ENCODE data around the gene TMSB10.
A peak's percentile ranks its signal among the peaks of the same experiment; 100 is the strongest.

The TMSB10 gene

GRCh38 chr2:84925336-84925723 lies 19.9 kb downstream of the TMSB10 start:
- Histone ChIP-seq H3K27ac (replicated peaks; ENCODE audit: low read length) (no peak overlapping the region), H3K23ac (ENCODE audit: low read depth, low read length, poor library complexity) (no peak overlapping the region), H3K4ac (ENCODE audit: low read length) (no peak overlapping the region), H3K4me1 (ENCODE audit: control insufficient read depth in 2 of 2, insufficient read depth in 1 of 2, low read depth in 1 of 2, low read length in 2 of 2) (peaks cover 1 to 6% of the 10 kb centered on the region in 2 donors), H3K9me3 (replicated peaks in 1 of 2; ENCODE audit: control insufficient read depth in 2 of 2, insufficient read depth in 1 of 2, low read depth in 1 of 2, low read length in 2 of 2) (no peaks in the 10 kb centered on the region), H2BK12ac (ENCODE audit: low read length) (peak overlapping the region; percentile 3), H2BK15ac (ENCODE audit: low read length) (no peak overlapping the region), H3K4me3 (ENCODE audit: low read length in 2 of 2) (no peak overlapping the region), H3K79me1 (ENCODE audit: low read depth, low read length) (no peaks in the 10 kb centered on the region), H2AK5ac (ENCODE audit: low read depth, low read length) (no peak overlapping the region), H3K36me3 (replicated peaks in 1 of 2; ENCODE audit: control insufficient read depth in 2 of 2, insufficient read depth in 2 of 2, low read length in 2 of 2) (no peaks in the 10 kb centered on the region), H4K8ac (ENCODE audit: low read depth, low read length) (no peak overlapping the region), H4K91ac (ENCODE audit: low read depth, low read length, poor library complexity) (no peak overlapping the region), H3K9ac (ENCODE audit: low read depth, low read length, poor library complexity) (no peak overlapping the region), H3K14ac (ENCODE audit: low read length) (peak overlapping the region; percentile 66), H2AFZ (ENCODE audit: low read length) (peak overlapping the region; percentile 96), H2BK120ac (ENCODE audit: low read depth, low read length) (no peak overlapping the region), H3K18ac (ENCODE audit: low read length) (peak overlapping the region; percentile 82), H3K27me3 (ENCODE audit: control insufficient read depth in 3 of 3, insufficient read depth in 3 of 3, low read depth in 1 of 3, low read length in 3 of 3) (no peaks in the 10 kb centered on the region), H3K4me2 (ENCODE audit: insufficient read depth, low read length, poor library complexity, severe bottlenecking) (no peak overlapping the region), H2BK5ac (ENCODE audit: low read length) (no peak overlapping the region)
- no peak for DNase-seq (ENCODE audit: low spot score)
- no CpG with 5 or more reads among the region's 2 CpGs for WGBS, 2 donors (ENCODE audit: extremely low coverage in 2 of 2, insufficient read length in 2 of 2, insufficient replicate concordance in 1 of 2)

- Histone ChIP-seq H3K27me3 (ENCODE audit: control insufficient read depth in 3 of 3, insufficient read depth in 3 of 3, low read depth in 1 of 3, low read length in 3 of 3) (no peaks in the 10 kb centered on the region), H3K9ac (ENCODE audit: low read depth, low read length, poor library complexity) (no peak overlapping the region), H2BK5ac (ENCODE audit: low read length) (no peak overlapping the region), H3K18ac (ENCODE audit: low read length) (no peak overlapping the region), H3K27ac (replicated peaks; ENCODE audit: low read length) (no peak overlapping the region), H3K4me2 (ENCODE audit: insufficient read depth, low read length, poor library complexity, severe bottlenecking) (peak overlapping the region; percentile 41), H2AFZ (ENCODE audit: low read length) (peak overlapping the region; percentile 96), H3K4me3 (ENCODE audit: low read length in 2 of 2) (peak overlapping the region; percentile 23 to 69), H3K4me1 (ENCODE audit: control insufficient read depth in 2 of 2, insufficient read depth in 1 of 2, low read depth in 1 of 2, low read length in 2 of 2) (peaks cover 0 to 5% of the 10 kb centered on the region in 2 donors), H3K14ac (ENCODE audit: low read length) (no peak overlapping the region), H3K36me3 (replicated peaks in 1 of 2; ENCODE audit: control insufficient read depth in 2 of 2, insufficient read depth in 2 of 2, low read length in 2 of 2) (no peaks in the 10 kb centered on the region), H3K4ac (ENCODE audit: low read length) (no peak overlapping the region), H3K79me1 (ENCODE audit: low read depth, low read length) (no peaks in the 10 kb centered on the region), H3K23ac (ENCODE audit: low read depth, low read length, poor library complexity) (peak overlapping the region; percentile 48), H4K8ac (ENCODE audit: low read depth, low read length) (no peak overlapping the region), H2AK5ac (ENCODE audit: low read depth, low read length) (no peak overlapping the region), H2BK15ac (ENCODE audit: low read length) (no peak overlapping the region), H2BK12ac (ENCODE audit: low read length) (peak overlapping the region; percentile 3), H2BK120ac (ENCODE audit: low read depth, low read length) (no peak overlapping the region), H3K9me3 (replicated peaks in 1 of 2; ENCODE audit: control insufficient read depth in 2 of 2, insufficient read depth in 1 of 2, low read depth in 1 of 2, low read length in 2 of 2) (no peaks in the 10 kb centered on the region), H4K91ac (ENCODE audit: low read depth, low read length, poor library complexity) (no peak overlapping the region)
- no CpG with 5 or more reads among the region's 34 CpGs for WGBS, 2 donors (ENCODE audit: extremely low coverage in 2 of 2, insufficient read length in 2 of 2, insufficient replicate concordance in 1 of 2)
- peak; percentile 90 for DNase-seq (ENCODE audit: low spot score)
Observed at GRCh38 chr2:84925724-84926376, 20.4 kb downstream of the TMSB10 start.

GRCh38 chr2:84927275-84927627 lies 21.8 kb downstream of the TMSB10 start:
- H3K4me2 ChIP-seq (ENCODE audit: insufficient read depth, low read length, poor library complexity, severe bottlenecking) = no peak overlapping the region
- H2BK120ac ChIP-seq (ENCODE audit: low read depth, low read length) = no peak overlapping the region
- no peaks in the 10 kb centered on the region for H3K79me1 ChIP-seq (ENCODE audit: low read depth, low read length)
- no peak overlapping the region for H2AK5ac ChIP-seq (ENCODE audit: low read depth, low read length)
- H3K4me1 ChIP-seq (ENCODE audit: control insufficient read depth in 2 of 2, insufficient read depth in 1 of 2, low read depth in 1 of 2, low read length in 2 of 2) = peaks cover 0 to 9% of the 10 kb centered on the region in 2 donors
- DNase-seq (ENCODE audit: low spot score) = no peak
- WGBS, 2 donors (ENCODE audit: extremely low coverage in 2 of 2, insufficient read length in 2 of 2, insufficient replicate concordance in 1 of 2) = no CpG with 5 or more reads among the region's 3 CpGs
- no peak overlapping the region for H3K9ac ChIP-seq (ENCODE audit: low read depth, low read length, poor library complexity)
- H3K36me3 ChIP-seq (replicated peaks in 1 of 2; ENCODE audit: control insufficient read depth in 2 of 2, insufficient read depth in 2 of 2, low read length in 2 of 2) = no peaks in the 10 kb centered on the region
- no peak overlapping the region for H3K4me3 ChIP-seq (ENCODE audit: low read length in 2 of 2)
- H3K27me3 ChIP-seq (ENCODE audit: control insufficient read depth in 3 of 3, insufficient read depth in 3 of 3, low read depth in 1 of 3, low read length in 3 of 3) = no peaks in the 10 kb centered on the region
- H3K23ac ChIP-seq (ENCODE audit: low read depth, low read length, poor library complexity) = no peak overlapping the region
- no peak overlapping the region for H4K8ac ChIP-seq (ENCODE audit: low read depth, low read length)
- no peak overlapping the region for H2BK5ac ChIP-seq (ENCODE audit: low read length)
- no peak overlapping the region for H3K14ac ChIP-seq (ENCODE audit: low read length)
- no peak overlapping the region for H2BK12ac ChIP-seq (ENCODE audit: low read length)
- no peak overlapping the region for H3K27ac ChIP-seq (replicated peaks; ENCODE audit: low read length)
- no peak overlapping the region for H2BK15ac ChIP-seq (ENCODE audit: low read length)
- H3K4ac ChIP-seq (ENCODE audit: low read length) = no peak overlapping the region
- no peaks in the 10 kb centered on the region for H3K9me3 ChIP-seq (replicated peaks in 1 of 2; ENCODE audit: control insufficient read depth in 2 of 2, insufficient read depth in 1 of 2, low read depth in 1 of 2, low read length in 2 of 2)
- H2AFZ ChIP-seq (ENCODE audit: low read length) = peak overlapping the region; percentile 96
- no peak overlapping the region for H3K18ac ChIP-seq (ENCODE audit: low read length)
- H4K91ac ChIP-seq (ENCODE audit: low read depth, low read length, poor library complexity) = no peak overlapping the region

GRCh38 chr2:84931384-84931821 lies 25.9 kb downstream of the TMSB10 start:
- H2BK12ac ChIP-seq (ENCODE audit: low read length) = no peak overlapping the region
- no peak for DNase-seq (ENCODE audit: low spot score)
- no peaks in the 10 kb centered on the region for H3K36me3 ChIP-seq (replicated peaks in 1 of 2; ENCODE audit: control insufficient read depth in 2 of 2, insufficient read depth in 2 of 2, low read length in 2 of 2)
- no peak overlapping the region for H2AK5ac ChIP-seq (ENCODE audit: low read depth, low read length)
- no peak overlapping the region for H2BK15ac ChIP-seq (ENCODE audit: low read length)
- no peak overlapping the region for H4K8ac ChIP-seq (ENCODE audit: low read depth, low read length)
- no peak overlapping the region for H3K14ac ChIP-seq (ENCODE audit: low read length)
- no peak overlapping the region for H3K4me2 ChIP-seq (ENCODE audit: insufficient read depth, low read length, poor library complexity, severe bottlenecking)
- no peaks in the 10 kb centered on the region for H3K79me1 ChIP-seq (ENCODE audit: low read depth, low read length)
- WGBS, 2 donors (ENCODE audit: extremely low coverage in 2 of 2, insufficient read length in 2 of 2, insufficient replicate concordance in 1 of 2) = no CpG with 5 or more reads among the region's 1 CpG
- H3K4me1 ChIP-seq (ENCODE audit: control insufficient read depth in 2 of 2, insufficient read depth in 1 of 2, low read depth in 1 of 2, low read length in 2 of 2) = peaks cover 0 to 4% of the 10 kb centered on the region in 2 donors
- no peaks in the 10 kb centered on the region for H3K27me3 ChIP-seq (ENCODE audit: control insufficient read depth in 3 of 3, insufficient read depth in 3 of 3, low read depth in 1 of 3, low read length in 3 of 3)
- no peak overlapping the region for H3K23ac ChIP-seq (ENCODE audit: low read depth, low read length, poor library complexity)
- H2AFZ ChIP-seq (ENCODE audit: low read length) = no peak overlapping the region
- H2BK120ac ChIP-seq (ENCODE audit: low read depth, low read length) = no peak overlapping the region
- no peaks in the 10 kb centered on the region for H3K9me3 ChIP-seq (replicated peaks in 1 of 2; ENCODE audit: control insufficient read depth in 2 of 2, insufficient read depth in 1 of 2, low read depth in 1 of 2, low read length in 2 of 2)
- no peak overlapping the region for H2BK5ac ChIP-seq (ENCODE audit: low read length)
- no peak overlapping the region for H3K4ac ChIP-seq (ENCODE audit: low read length)
- no peak overlapping the region for H3K4me3 ChIP-seq (ENCODE audit: low read length in 2 of 2)
- H3K9ac ChIP-seq (ENCODE audit: low read depth, low read length, poor library complexity) = no peak overlapping the region
- no peak overlapping the region for H3K18ac ChIP-seq (ENCODE audit: low read length)
- peak overlapping the region; percentile 3 for H3K27ac ChIP-seq (replicated peaks; ENCODE audit: low read length)
- no peak overlapping the region for H4K91ac ChIP-seq (ENCODE audit: low read depth, low read length, poor library complexity)

Data from neuronal stem cell (in vitro differentiated cells).